ENCODE results near the gene CMTM8.

The CMTM8 gene

GRCh38 chr3:32316319-32316718 is 77.8 kb downstream of the CMTM8 start:
- H3K79me2 ChIP-seq (ENCODE audit: control insufficient read depth, low read length): no peaks in the 10 kb centered on the region
- peaks cover 32% of the 10 kb centered on the region for H3K27me3 ChIP-seq (ENCODE audit: control insufficient read depth, low read length)
- no peak overlapping the region for H3K27ac ChIP-seq (ENCODE audit: low read depth, low read length)
- no peaks in the 10 kb centered on the region for H3F3A ChIP-seq (ENCODE audit: control insufficient read depth, insufficient read depth)
- no peaks in the 10 kb centered on the region for H3K9me2 ChIP-seq (replicated peaks; ENCODE audit: control insufficient read depth, low read length)
- H4K20me1 ChIP-seq (ENCODE audit: control insufficient read depth, insufficient read depth, low read depth, low read length): no peaks in the 10 kb centered on the region
- H3K4me3 ChIP-seq (ENCODE audit: low read length): no peak overlapping the region
- no peak overlapping the region for H3K4me2 ChIP-seq (ENCODE audit: low read length)
- H3K4me1 ChIP-seq (ENCODE audit: control insufficient read depth, low read length): no peaks in the 10 kb centered on the region
- TF ChIP-seq CTCF (IDR thresholded peaks at IDR 0.05; ENCODE audit: low read depth, low read length, poor library complexity, severe bottlenecking) (no peak), EZH2phosphoT487 (IDR thresholded peaks at IDR 0.05; ENCODE audit: borderline replicate concordance, low read length) (no peak)
- no peaks in the 10 kb centered on the region for H3K36me3 ChIP-seq (ENCODE audit: control insufficient read depth, low read length)
- H3K9me3 ChIP-seq (ENCODE audit: control insufficient read depth, insufficient read depth, low read length): no peaks in the 10 kb centered on the region

DNA sequence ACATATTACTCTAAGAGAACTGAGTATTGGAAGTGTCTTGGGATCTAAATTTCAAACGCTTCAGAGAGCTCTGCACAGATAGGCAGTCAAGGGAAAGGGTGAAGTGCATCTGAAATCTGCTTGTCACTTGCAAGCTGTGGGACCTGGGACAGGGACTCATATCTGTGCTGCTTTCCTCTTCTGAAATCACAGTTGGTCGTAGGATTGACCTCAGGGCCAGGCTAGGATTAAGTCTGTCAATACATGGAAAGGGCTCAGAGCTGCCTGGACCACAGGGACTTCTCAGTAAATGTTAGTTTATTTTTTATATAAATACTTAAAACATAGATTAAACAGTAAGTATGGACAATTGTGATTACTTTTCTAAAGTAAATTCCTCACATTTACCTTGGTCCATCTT is 78.5 kb downstream of the CMTM8 start:
- no peaks in the 10 kb centered on the region for H3K79me2 ChIP-seq (ENCODE audit: control insufficient read depth, low read length)
- H3K4me2 ChIP-seq (ENCODE audit: low read length): no peak overlapping the region
- no peaks in the 10 kb centered on the region for H3K4me1 ChIP-seq (ENCODE audit: control insufficient read depth, low read length)
- no peak overlapping the region for H3K4me3 ChIP-seq (ENCODE audit: low read length)
- H4K20me1 ChIP-seq (ENCODE audit: control insufficient read depth, insufficient read depth, low read depth, low read length): no peaks in the 10 kb centered on the region
- no peaks in the 10 kb centered on the region for H3F3A ChIP-seq (ENCODE audit: control insufficient read depth, insufficient read depth)
- no peaks in the 10 kb centered on the region for H3K9me3 ChIP-seq (ENCODE audit: control insufficient read depth, insufficient read depth, low read length)
- H3K27me3 ChIP-seq (ENCODE audit: control insufficient read depth, low read length): peaks cover 27% of the 10 kb centered on the region
- TF ChIP-seq CTCF (IDR thresholded peaks at IDR 0.05; ENCODE audit: low read depth, low read length, poor library complexity, severe bottlenecking): no peak
- TF ChIP-seq EZH2phosphoT487 (IDR thresholded peaks at IDR 0.05; ENCODE audit: borderline replicate concordance, low read length): no peak
- H3K36me3 ChIP-seq (ENCODE audit: control insufficient read depth, low read length): no peaks in the 10 kb centered on the region
- H3K27ac ChIP-seq (ENCODE audit: low read depth, low read length): no peak overlapping the region
- H3K9me2 ChIP-seq (replicated peaks; ENCODE audit: control insufficient read depth, low read length): no peaks in the 10 kb centered on the region

GRCh38 chr3:32319607-32320006 is 81.1 kb downstream of the CMTM8 start:
- peaks cover 9% of the 10 kb centered on the region; the same call in 1 of the 2 replicates for H3K27me3 ChIP-seq (ENCODE audit: control insufficient read depth, low read length)

More at GRCh38 chr3:32319607-32320006, 81.1 kb downstream of the CMTM8 start:
- TF ChIP-seq EZH2phosphoT487 (IDR thresholded peaks at IDR 0.05; ENCODE audit: borderline replicate concordance, low read length) (no peak), CTCF (IDR thresholded peaks at IDR 0.05; ENCODE audit: low read depth, low read length, poor library complexity, severe bottlenecking) (no peak)
- Histone ChIP-seq H4K20me1 (ENCODE audit: control insufficient read depth, insufficient read depth, low read depth, low read length) (no peaks in the 10 kb centered on the region), H3F3A (ENCODE audit: control insufficient read depth, insufficient read depth) (no peaks in the 10 kb centered on the region), H3K79me2 (ENCODE audit: control insufficient read depth, low read length) (no peaks in the 10 kb centered on the region), H3K4me2 (ENCODE audit: low read length) (no peak overlapping the region), H3K9me3 (ENCODE audit: control insufficient read depth, insufficient read depth, low read length) (no peaks in the 10 kb centered on the region), H3K36me3 (ENCODE audit: control insufficient read depth, low read length) (no peaks in the 10 kb centered on the region), H3K4me1 (ENCODE audit: control insufficient read depth, low read length) (no peaks in the 10 kb centered on the region), H3K4me3 (ENCODE audit: low read length) (no peak overlapping the region), H3K27ac (ENCODE audit: low read depth, low read length) (no peak overlapping the region), H3K9me2 (replicated peaks; ENCODE audit: control insufficient read depth, low read length) (no peaks in the 10 kb centered on the region)
